Spleen (tissue), 11 donors: ENCODE measurements around the gene MUC21. TPM values are rescaled to one million over a fixed set of nuclear protein-coding genes. Genes with fewer than 3 reads are reported as not detected.

Experiments used
- DNase-seq: peaks from one replicate; pipeline ENCODE4 v3.0.0-alpha.2; 2020
- H3K27ac ChIP-seq, 8 donors: fragments of 200-600 bp; sonication (generic) in 7 of 8; 1 replicate in 4 of 8; 2 replicates in 4 of 8; pipeline versions ENCODE4 v1.5.0 to v1.8.0; 2016 to 2021; ENCODE audit warnings: inconsistent platforms in 4 of 8, mild to moderate bottlenecking in 4 of 8, moderate library complexity in 1 of 8
- H3K27me3 ChIP-seq, 7 donors: fragments of 200-600 bp; sonication (generic) in 6 of 7; replicated peaks in 1 of 7; 1 replicate in 4 of 7; 2 replicates in 3 of 7; pipeline versions ENCODE4 v1.5.0 to v1.8.0; 2016 to 2021; ENCODE audit warnings: inconsistent platforms in 3 of 7, mild to moderate bottlenecking in 1 of 7
- H3K36me3 ChIP-seq, 6 donors: fragments of 200-600 bp; sonication (generic) in 5 of 6; 1 replicate in 4 of 6; 2 replicates in 2 of 6; pipeline versions ENCODE4 v1.5.0 to v1.8.0; 2016 to 2021; ENCODE audit warnings: inconsistent platforms in 2 of 6
- H3K4me1 ChIP-seq, 6 donors: fragments of 200-600 bp; sonication (generic) in 5 of 6; 1 replicate in 3 of 6; 2 replicates in 3 of 6; pipeline versions ENCODE4 v1.5.0 to v1.8.0; 2016 to 2021; ENCODE audit warnings: inconsistent platforms in 3 of 6
- H3K4me3 ChIP-seq, 8 donors: fragments of 200-600 bp; sonication (generic) in 7 of 8; 1 replicate in 4 of 8; 2 replicates in 4 of 8; pipeline versions ENCODE4 v1.5.0 to v1.8.0; 2016 to 2021; ENCODE audit warnings: inconsistent platforms in 4 of 8, mild to moderate bottlenecking in 4 of 8, moderate library complexity in 2 of 8
- H3K9me3 ChIP-seq, 8 donors: fragments of 200-600 bp; sonication (generic) in 7 of 8; 1 replicate in 4 of 8; 2 replicates in 4 of 8; pipeline versions ENCODE4 v1.5.0 to v1.8.0; 2016 to 2021; ENCODE audit warnings: inconsistent platforms in 4 of 8
- POLR2A ChIP-seq, 3 donors: fragments of 450-650 bp; IDR thresholded peaks; one replicate each; pipeline ENCODE4 v1.5.1; 2017; ENCODE audit warnings: antibody characterized with exemption in 3 of 3, mild to moderate bottlenecking in 1 of 3
- POLR2AphosphoS5 ChIP-seq, 3 donors: sonication (generic); formaldehyde crosslinking; IDR thresholded peaks; one replicate each; pipeline ENCODE4 v1.5.1; 2017; ENCODE audit warnings: antibody characterized with exemption in 3 of 3
- WGBS, 5 donors: extraction: QIAGEN DNeasy Blood & Tissue Kit in 3 of 5; methylation state at CpG; one replicate each; pipeline versions ENCODE4 v1.1.5 to v1.1.7; 2013 to 2018; 5-methylcytosine and 5-hydroxymethylcytosine counted together
- intact Hi-C: fragments of 100-400 bp; cut with DNase I; formaldehyde crosslinking; loops from one replicate; pipeline ENCODE4 v1.15.0; 2023; ENCODE audit warnings: low total_unique reads
- polyA plus RNA-seq, 3 donors: library from polyadenylated mRNA; stranded (reverse); fragments of 200-250 nt; gene quantifications; one replicate each; pipeline ENCODE4 v1.2.1, GENCODE V29; 2013
- total RNA-seq, 7 donors: library from RNA; depleted of rRNA in 3 of 7; stranded (reverse); fragments of >200 nt in 3 of 7; fragmentation: NEBNext Ultra II Directional in 4 of 7; extraction: Animal tissue kit (Norgen Biotek cat#: 25700) in 4 of 7; gene quantifications; one replicate each; pipeline versions ENCODE4 v1.1.0 to v1.2.1, GENCODE V29; 2016 to 2021
- TF ChIP-seq, protein P1 (sequence below), 11 experiments: fragments of 200-600 bp in 7 of 11; fragments of 450-650 bp in 4 of 11; sonication (generic) in 4 of 11; IDR thresholded peaks in 8 of 11; conservative IDR thresholded peaks in 3 of 11; 1 replicate in 7 of 11; 2 replicates in 4 of 11; pipeline versions ENCODE4 v1.4.0 to v1.8.0; 2016 to 2021; ENCODE audit warnings: antibody characterized with exemption in 11 of 11, inconsistent platforms in 4 of 11, mild to moderate bottlenecking in 1 of 11
- donor health status: healthy with polysubstance abuse.
- donor health status: DM: no; HTN: no; CAD: no; lungs with moderate emphysema.
- donor health status: DM: no; HTN: no; CAD: no.
- donor health status: Bipolar disorder and iron deficiency.
- donor health status: healthy.
- donor health status: DM: no; HTN: no; CAD: no.
- donor health status: DM: yes; HTN: yes; CAD: no.

Gene MUC21
- total and polyA plus RNA-seq, 10 donors, result 0.02 to 0.64 (median 0.05) TPM; not detected in 7

DNA sequence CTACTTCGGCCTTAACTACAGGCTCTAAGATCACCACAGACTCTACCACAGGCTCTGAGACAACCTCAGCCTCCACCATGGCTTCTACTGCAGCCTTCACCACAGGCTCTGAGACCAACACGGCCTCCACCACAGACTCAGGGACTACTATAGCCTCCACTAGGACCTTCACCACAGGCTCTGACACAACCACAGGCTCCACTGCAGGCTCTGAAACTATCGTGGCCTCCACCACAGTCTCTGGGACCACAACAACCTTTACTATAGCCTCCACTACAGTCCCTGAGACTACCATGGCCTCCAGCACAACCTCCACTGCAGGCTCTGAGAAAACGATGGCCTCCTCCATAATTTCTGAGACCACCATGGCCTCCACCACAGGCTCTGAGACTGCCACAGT lies 42.1 kb downstream of the MUC21 start:
- WGBS, 5 donors, result 71 to 88% (median 76%) methylated on average over 4 of the region's 4 CpGs
- intact Hi-C loops, result no loop called here
- Histone ChIP-seq H3K27me3 (peaks cover 0 to 45% (median 0%) of the 10 kb centered on the region in 7 donors), H3K9me3 (no peaks in the 10 kb centered on the region), H3K27ac (no peak overlapping the region), H3K4me3 (no peak overlapping the region), H3K4me1 (no peaks in the 10 kb centered on the region), H3K36me3 (no peaks in the 10 kb centered on the region)
- no peak for TF ChIP-seq POLR2AphosphoS5 (IDR thresholded peaks at IDR 0.05)
- TF ChIP-seq, protein P1, sequence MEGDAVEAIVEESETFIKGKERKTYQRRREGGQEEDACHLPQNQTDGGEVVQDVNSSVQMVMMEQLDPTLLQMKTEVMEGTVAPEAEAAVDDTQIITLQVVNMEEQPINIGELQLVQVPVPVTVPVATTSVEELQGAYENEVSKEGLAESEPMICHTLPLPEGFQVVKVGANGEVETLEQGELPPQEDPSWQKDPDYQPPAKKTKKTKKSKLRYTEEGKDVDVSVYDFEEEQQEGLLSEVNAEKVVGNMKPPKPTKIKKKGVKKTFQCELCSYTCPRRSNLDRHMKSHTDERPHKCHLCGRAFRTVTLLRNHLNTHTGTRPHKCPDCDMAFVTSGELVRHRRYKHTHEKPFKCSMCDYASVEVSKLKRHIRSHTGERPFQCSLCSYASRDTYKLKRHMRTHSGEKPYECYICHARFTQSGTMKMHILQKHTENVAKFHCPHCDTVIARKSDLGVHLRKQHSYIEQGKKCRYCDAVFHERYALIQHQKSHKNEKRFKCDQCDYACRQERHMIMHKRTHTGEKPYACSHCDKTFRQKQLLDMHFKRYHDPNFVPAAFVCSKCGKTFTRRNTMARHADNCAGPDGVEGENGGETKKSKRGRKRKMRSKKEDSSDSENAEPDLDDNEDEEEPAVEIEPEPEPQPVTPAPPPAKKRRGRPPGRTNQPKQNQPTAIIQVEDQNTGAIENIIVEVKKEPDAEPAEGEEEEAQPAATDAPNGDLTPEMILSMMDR (IDR thresholded peaks at IDR 0.05 in 8 of 11, conservative IDR thresholded peaks at IDR 0.05 in 3 of 11), result no peak
- no peak for DNase-seq

DNA sequence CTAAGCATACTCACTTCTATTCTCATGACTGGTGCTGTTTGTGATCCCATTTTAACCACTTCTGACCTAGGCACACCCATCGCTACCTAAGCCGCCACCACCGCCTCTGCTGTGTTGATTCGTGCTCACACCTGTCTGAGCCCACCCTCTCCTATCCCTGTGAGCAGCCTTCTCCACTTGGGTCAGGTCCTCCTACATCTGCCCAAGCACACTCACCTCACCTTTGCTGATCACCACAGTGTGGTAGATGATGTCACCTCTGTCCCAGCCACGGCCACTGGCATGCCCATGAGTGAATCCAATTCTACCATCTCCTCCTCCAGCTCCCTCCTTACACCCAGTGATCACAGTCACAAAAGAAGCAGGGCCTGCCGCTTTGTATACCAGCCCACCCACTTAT lies 47.6 kb downstream of the MUC21 start:
- 85 to 94% (median 85%) methylated on average over 6 of the region's 6 CpGs for WGBS, 5 donors
- no peak for DNase-seq

DNA sequence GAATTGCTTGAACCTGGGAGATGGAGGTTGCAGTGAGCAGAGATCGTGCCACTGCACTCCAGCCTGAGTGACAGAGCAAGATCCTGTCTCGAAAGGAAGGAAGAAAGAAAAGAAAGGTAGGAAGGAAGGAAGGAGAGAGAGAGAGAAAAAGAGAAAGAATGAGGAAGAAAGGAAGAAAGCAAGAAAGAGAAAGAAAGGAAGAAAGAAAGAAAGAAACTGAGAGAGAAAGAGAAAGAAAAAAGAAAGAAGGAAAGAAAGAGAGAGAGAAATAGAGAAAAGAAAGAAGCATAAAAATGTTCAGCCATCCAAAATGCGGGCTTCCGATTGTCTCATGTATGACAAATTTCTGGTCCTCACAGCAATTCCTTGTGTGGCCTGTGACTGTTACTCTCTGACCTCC lies 49.6 kb downstream of the MUC21 start:
- TF ChIP-seq, protein P1 (IDR thresholded peaks at IDR 0.05 in 8 of 11, conservative IDR thresholded peaks at IDR 0.05 in 3 of 11), result no peak
- TF ChIP-seq POLR2AphosphoS5 (IDR thresholded peaks at IDR 0.05) (no peak), POLR2A (IDR thresholded peaks at IDR 0.05) (no peak)
- WGBS, 5 donors, result 86 to 92% (median 88%) methylated on average over 4 of the region's 4 CpGs

More for the DNA sequence above, 47.6 kb downstream of the MUC21 start:
- Histone ChIP-seq H3K27ac (no peak overlapping the region), H3K9me3 (no peaks in the 10 kb centered on the region), H3K4me1 (no peaks in the 10 kb centered on the region), H3K36me3 (no peaks in the 10 kb centered on the region), H3K27me3 (peaks cover 0 to 34% (median 0%) of the 10 kb centered on the region in 7 donors), H3K4me3 (no peak overlapping the region)
- TF ChIP-seq, protein P1 (IDR thresholded peaks at IDR 0.05 in 8 of 11, conservative IDR thresholded peaks at IDR 0.05 in 3 of 11), result no peak
- TF ChIP-seq POLR2AphosphoS5 (IDR thresholded peaks at IDR 0.05) (no peak), POLR2A (IDR thresholded peaks at IDR 0.05) (no peak)
- intact Hi-C loops, result no loop called here

DNA sequence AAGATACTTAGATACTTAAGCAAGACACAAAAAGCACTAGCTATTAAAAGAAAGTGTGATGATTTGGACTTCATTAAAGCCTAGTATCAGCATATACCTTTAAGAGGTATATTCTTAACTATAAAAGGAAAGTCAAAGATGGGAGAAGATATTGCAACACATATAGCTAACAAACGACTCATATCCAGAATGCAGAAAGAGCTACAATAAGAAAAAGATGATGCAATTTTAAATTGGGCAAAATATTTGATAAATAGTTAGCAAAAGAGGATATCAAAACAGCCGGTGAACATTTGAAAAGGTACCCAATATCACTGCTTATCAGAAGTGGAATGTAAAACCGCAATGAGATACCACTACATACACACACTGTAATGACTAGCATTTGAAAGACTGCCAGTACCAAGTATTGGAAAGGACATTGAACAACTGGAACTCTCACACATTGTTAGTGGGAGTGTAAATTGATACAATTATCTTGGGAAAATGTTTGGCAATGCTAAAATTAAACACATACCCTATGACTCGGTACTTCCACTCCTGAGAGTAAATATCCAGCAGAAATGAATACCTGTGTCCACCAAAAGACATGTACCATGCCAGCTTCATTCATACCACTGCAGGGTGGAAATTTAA lies 52.5 kb downstream of the MUC21 start:
- Histone ChIP-seq H3K4me3 (no peak overlapping the region), H3K27me3 (no peaks in the 10 kb centered on the region), H3K9me3 (no peaks in the 10 kb centered on the region), H3K27ac (no peak overlapping the region), H3K36me3 (no peaks in the 10 kb centered on the region), H3K4me1 (no peaks in the 10 kb centered on the region)
- DNase-seq, result no peak
- WGBS, 5 donors, result 69 to 85% (median 74%) methylated on average over 4 of the region's 4 CpGs
- TF ChIP-seq, protein P1 (IDR thresholded peaks at IDR 0.05 in 8 of 11, conservative IDR thresholded peaks at IDR 0.05 in 3 of 11), result no peak
- TF ChIP-seq POLR2A (IDR thresholded peaks at IDR 0.05) (no peak), POLR2AphosphoS5 (IDR thresholded peaks at IDR 0.05) (no peak)
- intact Hi-C loops, result no loop called here

More for the DNA sequence above, 49.6 kb downstream of the MUC21 start:
- Histone ChIP-seq H3K27me3 (peaks cover 0 to 15% (median 0%) of the 10 kb centered on the region in 7 donors), H3K9me3 (no peaks in the 10 kb centered on the region), H3K27ac (no peak overlapping the region), H3K4me1 (no peaks in the 10 kb centered on the region), H3K4me3 (no peak overlapping the region), H3K36me3 (no peaks in the 10 kb centered on the region)
- intact Hi-C loops, result no loop called here
- DNase-seq, result no peak
